Naive thymus-derived CD4-positive, alpha-beta T cell (primary cell): ENCODE measurements around the gene ESRRB. TPM values are rescaled to one million over a fixed set of nuclear protein-coding genes. Genes with fewer than 3 reads are reported as not detected.

Source experiments
- ATAC-seq: fragments of 150-1000 bp; cut with Tn5 transposase; 2 replicates; pipeline ENCODE4 v1.10.0; 2021; ENCODE audit warnings: mild to moderate bottlenecking, moderate library complexity
- CTCF ChIA-PET: fragments of 350-600 bp; sonication (Branson Sonifier 250); formaldehyde crosslinking; loops from one replicate; lab custom pipeline; 2021; ENCODE audit warnings: antibody characterized with exemption; lab: Charles Lee
- POLR2A ChIA-PET: fragments of 350-600 bp; sonication (Branson Sonifier 250); formaldehyde crosslinking; loops from one replicate; lab custom pipeline; 2021; ENCODE audit warnings: antibody characterized with exemption, inconsistent platforms; lab: Charles Lee
- DNase-seq, 9 donors: peaks; one replicate each; pipeline versions ENCODE4 v3.0.0 to v3.0.0-alpha.2; 2020 to 2022; ENCODE audit warnings: mixed read lengths in 1 of 9
- H3K27ac ChIP-seq: one replicate; pipeline ENCODE4 v1.7.0; 2013; ENCODE audit warnings: mild to moderate bottlenecking, low read depth, low read length, moderate library complexity
- H3K27me3 ChIP-seq, 2 donors: one replicate each; pipeline ENCODE4 v1.7.0; 2013; ENCODE audit warnings: low read length in 2 of 2, mild to moderate bottlenecking in 2 of 2, moderate library complexity in 2 of 2; ENCODE audit not compliant: control insufficient read depth in 2 of 2, insufficient read depth in 2 of 2
- H3K36me3 ChIP-seq, 3 experiments: 1 replicate in 2 of 3; 2 replicates in 1 of 3; pipeline ENCODE4 v1.7.0; 2013; ENCODE audit warnings: low read length in 3 of 3, mild to moderate bottlenecking in 3 of 3, moderate library complexity in 1 of 3; ENCODE audit not compliant: insufficient read depth in 3 of 3, control insufficient read depth in 2 of 3
- H3K4me1 ChIP-seq, 2 donors: one replicate each; pipeline ENCODE4 v1.7.0; 2013; ENCODE audit warnings: low read length in 2 of 2, mild to moderate bottlenecking in 2 of 2, moderate library complexity in 1 of 2; ENCODE audit not compliant: control insufficient read depth in 2 of 2, insufficient read depth in 2 of 2
- H3K4me3 ChIP-seq: 2 replicates; pipeline ENCODE4 v1.7.0; 2013; ENCODE audit warnings: mild to moderate bottlenecking, low read length
- H3K9me3 ChIP-seq, 3 experiments: 1 replicate in 2 of 3; 2 replicates in 1 of 3; pipeline ENCODE4 v1.7.0; 2013; ENCODE audit warnings: low read length in 3 of 3; ENCODE audit not compliant: control insufficient read depth in 2 of 3
- H3K27ac Mint-ChIP-seq, 9 donors: one replicate each; pipeline ENCODE4 v1.8.0; 2020 to 2022; ENCODE audit warnings: mixed read lengths in 9 of 9, mild to moderate bottlenecking in 8 of 9, moderate library complexity in 5 of 9, inconsistent platforms in 2 of 9
- H3K27me3 Mint-ChIP-seq, 5 donors: one replicate each; pipeline ENCODE4 v1.8.0; 2021 to 2022; ENCODE audit warnings: mixed read lengths in 5 of 5, mild to moderate bottlenecking in 1 of 5
- H3K36me3 Mint-ChIP-seq, 5 donors: one replicate each; pipeline ENCODE4 v1.8.0; 2020 to 2022; ENCODE audit warnings: mixed read lengths in 5 of 5, mild to moderate bottlenecking in 3 of 5, inconsistent platforms in 1 of 5
- H3K4me1 Mint-ChIP-seq, 7 donors: one replicate each; pipeline ENCODE4 v1.8.0; 2020 to 2022; ENCODE audit warnings: mixed read lengths in 7 of 7, mild to moderate bottlenecking in 3 of 7, inconsistent platforms in 1 of 7
- H3K4me3 Mint-ChIP-seq, 10 donors: one replicate each; pipeline ENCODE4 v1.8.0; 2020 to 2022; ENCODE audit warnings: mild to moderate bottlenecking in 10 of 10, mixed read lengths in 10 of 10, moderate library complexity in 6 of 10, inconsistent platforms in 2 of 10
- H3K9me3 Mint-ChIP-seq, 11 donors: one replicate each; pipeline ENCODE4 v1.8.0; 2020 to 2022; ENCODE audit warnings: mixed read lengths in 11 of 11, mild to moderate bottlenecking in 4 of 11, inconsistent platforms in 1 of 11, moderate library complexity in 1 of 11
- intact Hi-C, 2 donors: fragments of 100-400 bp; cut with micrococcal nuclease; formaldehyde crosslinking; loops; one replicate each; pipeline ENCODE4 v1.15.1; 2023
- polyA plus RNA-seq, 2 donors: library from polyadenylated mRNA; unstranded; fragments of 300-500 nt; fragmentation: Illumina TruSeq; gene quantifications; one replicate each; pipeline ENCODE4 v1.2.3, GENCODE V29; 2021
- total RNA-seq, 6 experiments: library from RNA in 5 of 6; stranded (reverse) in 5 of 6; gene quantifications; 1 replicate in 5 of 6; 2 replicates in 1 of 6; pipeline ENCODE4 v1.2.3 and lab custom pipeline; 2021 to 2026

The ESRRB gene
- total and polyA plus RNA-seq, 7 experiments from 2014 or later = 0.16 to 0.48 (median 0.20) TPM; not detected in 4

GRCh38 chr14:76351941-76352340 lies 24.0 kb upstream of the ESRRB start:
- Mint-ChIP-seq H3K4me3 (no peak overlapping the region), H3K27me3 (peaks cover 13 to 47% (median 30%) of the 10 kb centered on the region in 5 donors), H3K4me1 (peaks cover 0 to 8% (median 3%) of the 10 kb centered on the region in 7 donors), H3K9me3 (peaks cover 0 to 2% (median 0%) of the 10 kb centered on the region in 11 donors), H3K27ac (no peak overlapping the region), H3K36me3 (no peaks in the 10 kb centered on the region)
- H3K27ac ChIP-seq = no peak overlapping the region
- no peak overlapping the region for H3K4me3 ChIP-seq
- CTCF ChIA-PET = interaction anchor here (0.6 to 3.0 kb wide), 6 partner anchors 8 to 643 kb away, joined by 3 to 27 read pairs (median 4); no protein-coding TSS in a partner anchor
- no peaks in the 10 kb centered on the region for H3K9me3 ChIP-seq
- no peak for ATAC-seq
- no peaks in the 10 kb centered on the region for H3K4me1 ChIP-seq
- intact Hi-C loops = loop anchor here in 1 of 2 donors (1.0 kb wide), 2 partner anchors 301 to 643 kb away; no protein-coding TSS in a partner anchor
- DNase-seq = no peak
- no peaks in the 10 kb centered on the region for H3K27me3 ChIP-seq
- H3K36me3 ChIP-seq = no peaks in the 10 kb centered on the region
- POLR2A ChIA-PET = no interaction called here

GRCh38 chr14:76352639-76353281 lies 23.2 kb upstream of the ESRRB start:
- Histone ChIP-seq H3K27me3 (no peaks in the 10 kb centered on the region), H3K36me3 (no peaks in the 10 kb centered on the region), H3K27ac (no peak overlapping the region), H3K9me3 (no peaks in the 10 kb centered on the region), H3K4me3 (no peak overlapping the region), H3K4me1 (no peaks in the 10 kb centered on the region)
- DNase-seq (peak in 7 of 9 donors; percentile 24 to 70 (median 37)), ATAC-seq (peak; percentile 58)
- intact Hi-C loops = loop anchor here in 1 of 2 donors (1.0 kb wide), 2 partner anchors 301 to 643 kb away; no protein-coding TSS in a partner anchor
- Mint-ChIP-seq H3K36me3 (no peaks in the 10 kb centered on the region), H3K9me3 (peaks cover 0 to 2% (median 0%) of the 10 kb centered on the region in 11 donors), H3K4me1 (peaks cover 0 to 8% (median 3%) of the 10 kb centered on the region in 7 donors), H3K4me3 (peak overlapping the region in 5 of 10 donors; percentile 21 to 69 (median 43)), H3K27me3 (peaks cover 13 to 54% (median 35%) of the 10 kb centered on the region in 5 donors), H3K27ac (no peak overlapping the region)
- ChIA-PET CTCF (interaction anchor here (0.8 to 3.0 kb wide), 7 partner anchors 9 to 643 kb away, joined by 3 to 27 read pairs (median 5); no protein-coding TSS in a partner anchor), POLR2A (no interaction called here)

- H3K4me1 Mint-ChIP-seq = peaks cover 0 to 8% (median 3%) of the 10 kb centered on the region in 7 donors
- CTCF ChIA-PET = interaction anchor here (1.9 to 3.0 kb wide), 2 partner anchors 303 to 305 kb away, joined by 7 to 27 read pairs; no protein-coding TSS in a partner anchor
- DNase-seq = no peak
These were observed 21.6 kb upstream of the ESRRB start for GRCh38 chr14:76354310-76354709.

GRCh38 chr14:76355771-76356170 lies 20.2 kb upstream of the ESRRB start:
- no peaks in the 10 kb centered on the region for H3K36me3 Mint-ChIP-seq
- H3K27ac Mint-ChIP-seq = no peak overlapping the region
- H3K27me3 ChIP-seq = no peaks in the 10 kb centered on the region
- H3K9me3 ChIP-seq = no peaks in the 10 kb centered on the region
- DNase-seq (no peak), ATAC-seq (no peak)
- no peak overlapping the region for H3K4me3 ChIP-seq
- H3K36me3 ChIP-seq = no peaks in the 10 kb centered on the region
- H3K27me3 Mint-ChIP-seq = peaks cover 20 to 71% (median 43%) of the 10 kb centered on the region in 5 donors
- no peak overlapping the region for H3K27ac ChIP-seq
- ChIA-PET POLR2A (no interaction called here), CTCF (no interaction called here)
- H3K9me3 Mint-ChIP-seq = peaks cover 0 to 2% (median 0%) of the 10 kb centered on the region in 11 donors
- intact Hi-C loops = no loop called here
- no peaks in the 10 kb centered on the region for H3K4me1 ChIP-seq
- no peak overlapping the region for H3K4me3 Mint-ChIP-seq
- H3K4me1 Mint-ChIP-seq = peaks cover 0 to 8% (median 3%) of the 10 kb centered on the region in 7 donors

More at GRCh38 chr14:76354310-76354709, 21.6 kb upstream of the ESRRB start:
- Histone ChIP-seq H3K36me3 (no peaks in the 10 kb centered on the region), H3K9me3 (no peaks in the 10 kb centered on the region), H3K4me3 (no peak overlapping the region), H3K27ac (no peak overlapping the region), H3K4me1 (no peaks in the 10 kb centered on the region), H3K27me3 (no peaks in the 10 kb centered on the region)
- H3K9me3 Mint-ChIP-seq = peaks cover 0 to 2% (median 0%) of the 10 kb centered on the region in 11 donors
- intact Hi-C loops = no loop called here
- POLR2A ChIA-PET = no interaction called here
- peaks cover 17 to 59% (median 39%) of the 10 kb centered on the region in 5 donors for H3K27me3 Mint-ChIP-seq
- no peak overlapping the region for H3K27ac Mint-ChIP-seq
- H3K36me3 Mint-ChIP-seq = no peaks in the 10 kb centered on the region
- ATAC-seq = no peak
- H3K4me3 Mint-ChIP-seq = no peak overlapping the region

- H3K36me3 ChIP-seq = no peaks in the 10 kb centered on the region
- intact Hi-C loops = no loop called here
- no peak overlapping the region for H3K27ac ChIP-seq
- ATAC-seq = no peak
- H3K9me3 ChIP-seq = no peaks in the 10 kb centered on the region
- POLR2A ChIA-PET = no interaction called here
- Mint-ChIP-seq H3K36me3 (no peaks in the 10 kb centered on the region), H3K27me3 (peaks cover 22 to 50% (median 33%) of the 10 kb centered on the region in 5 donors), H3K4me1 (no peaks in the 10 kb centered on the region), H3K27ac (no peak overlapping the region), H3K4me3 (no peak overlapping the region), H3K9me3 (peaks cover 0 to 2% (median 0%) of the 10 kb centered on the region in 11 donors)
- CTCF ChIA-PET = no interaction called here
- no peak for DNase-seq
- H3K4me3 ChIP-seq = no peak overlapping the region
- H3K27me3 ChIP-seq = no peaks in the 10 kb centered on the region
- no peaks in the 10 kb centered on the region for H3K4me1 ChIP-seq
These were observed 4.9 kb upstream of the ESRRB start for GRCh38 chr14:76371066-76371465.

- ATAC-seq (no peak), DNase-seq (no peak)
- intact Hi-C loops = no loop called here
- no peak overlapping the region for H3K4me3 Mint-ChIP-seq
- no peaks in the 10 kb centered on the region for H3K9me3 ChIP-seq
- H3K36me3 Mint-ChIP-seq = no peaks in the 10 kb centered on the region
- H3K9me3 Mint-ChIP-seq = peaks cover 0 to 1% (median 0%) of the 10 kb centered on the region in 11 donors
- no peak overlapping the region for H3K27ac ChIP-seq
- H3K4me1 ChIP-seq = no peaks in the 10 kb centered on the region
- no peak overlapping the region for H3K27ac Mint-ChIP-seq
- no peaks in the 10 kb centered on the region for H3K36me3 ChIP-seq
- H3K27me3 ChIP-seq = no peaks in the 10 kb centered on the region
- POLR2A ChIA-PET = no interaction called here
- CTCF ChIA-PET = no interaction called here
- peaks cover 38 to 60% (median 51%) of the 10 kb centered on the region in 5 donors for H3K27me3 Mint-ChIP-seq
- H3K4me1 Mint-ChIP-seq = peaks cover 0 to 8% (median 3%) of the 10 kb centered on the region in 7 donors
- H3K4me3 ChIP-seq = no peak overlapping the region
These were observed 2.5 kb upstream of the ESRRB start for GRCh38 chr14:76373456-76373855.
